CD4-positive, alpha-beta T cell treated with Interleukin-6 at 100 ng/mL for 8 hours (primary cell): ENCODE measurements around the gene KIR2DL1.
"Not testable (repeated sequence)": the region's sequence is repeated elsewhere in the genome, so short reads cannot be mapped to it uniquely, and the experiment has no call there.

Experiments used
- DNase-seq: peaks from one replicate; pipeline ENCODE4 v3.0.0-alpha.2; 2020; ENCODE audit warnings: mixed read lengths, low spot score

The KIR2DL1 gene

GRCh38 chr19:54769646-54770045 lies at the start of gene KIR2DL1:
Gene KIR2DL1, plus strand, starts transcription at chr19:54769793. Its CDS starts 58 bp downstream, at chr19:54769851.
- not testable (repeated sequence) for DNase-seq

GRCh38 chr19:54724142-54724541 lies 45.5 kb upstream of the KIR2DL1 start, which contains the start of gene KIR3DL3:
Gene KIR3DL3, plus strand, starts transcription at chr19:54724442. Its CDS starts 55 bp downstream, at chr19:54724497.
- no peak for DNase-seq

DNA sequence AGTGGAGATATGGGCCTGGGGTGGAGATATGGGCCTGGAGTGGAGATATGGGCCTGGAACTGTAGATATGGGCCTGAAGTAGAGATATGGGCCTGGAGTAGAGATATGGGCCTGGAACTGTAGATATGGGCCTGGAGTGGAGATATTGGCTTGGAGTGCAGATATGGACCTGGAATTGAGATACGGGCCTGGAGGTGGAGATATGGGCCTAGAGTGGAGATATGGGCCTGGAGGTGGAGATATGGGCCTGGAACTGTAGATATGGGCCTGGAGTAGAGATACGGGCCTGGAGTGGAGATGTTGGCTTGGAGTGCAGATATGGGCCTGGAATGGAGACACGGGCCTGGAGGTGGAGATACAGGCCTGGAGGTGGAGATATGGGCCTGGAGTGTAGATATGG lies 44.9 kb upstream of the KIR2DL1 start:
- no peak for DNase-seq

- no peak for DNase-seq
Measured at GRCh38 chr19:54725321-54725720, 44.3 kb upstream of the KIR2DL1 start.

- DNase-seq = no peak
Measured at GRCh38 chr19:54727562-54727961, 42.0 kb upstream of the KIR2DL1 start.

- DNase-seq = no peak
Measured at GRCh38 chr19:54728167-54728566, 41.4 kb upstream of the KIR2DL1 start.

GRCh38 chr19:54729416-54730188 lies 40.0 kb upstream of the KIR2DL1 start:
- no peak for DNase-seq

DNA sequence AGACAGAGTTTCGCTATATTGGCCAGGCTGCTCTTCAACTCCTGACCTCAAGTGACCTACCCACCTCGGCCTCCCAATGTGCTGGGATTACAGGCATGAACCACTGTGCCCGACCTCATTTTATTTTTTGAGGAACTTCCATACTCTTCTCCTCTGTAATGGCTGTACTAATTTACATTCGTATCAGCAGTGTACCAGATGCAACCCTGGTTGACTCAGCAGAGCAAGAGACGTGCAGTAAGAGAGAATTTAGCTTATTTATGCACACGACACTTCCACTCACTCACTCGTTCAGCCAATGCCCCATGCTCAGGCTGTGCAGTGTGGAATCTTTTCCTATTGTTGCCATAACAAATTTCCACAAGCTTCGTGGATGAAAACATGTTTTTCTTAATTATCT lies 38.4 kb upstream of the KIR2DL1 start:
- DNase-seq = no peak

DNA sequence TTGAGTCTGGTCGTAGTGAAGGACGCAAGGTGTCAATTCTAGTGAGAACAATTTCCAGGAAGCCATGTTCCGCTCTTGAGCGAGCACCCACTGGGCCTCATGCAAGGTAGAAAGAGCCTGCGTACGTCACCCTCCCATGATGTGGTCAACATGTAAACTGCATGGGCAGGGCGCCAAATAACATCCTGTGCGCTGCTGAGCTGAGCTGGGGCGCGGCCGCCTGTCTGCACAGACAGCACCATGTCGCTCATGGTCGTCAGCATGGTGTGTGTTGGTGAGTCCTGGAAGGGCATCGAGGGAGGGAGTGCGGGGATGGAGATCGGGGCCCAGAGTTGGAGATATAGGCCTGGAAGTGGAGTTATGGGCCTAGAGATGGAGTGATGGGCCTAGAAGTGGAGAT lies 31.3 kb upstream of the KIR2DL1 start, which contains the start of gene KIR2DL3:
TSS of gene KIR2DL3 (plus strand) at position 208 of the 400 bp plus-strand sequence. CDS start at position 241, 33 bp downstream.
- not testable (repeated sequence) for DNase-seq

DNA sequence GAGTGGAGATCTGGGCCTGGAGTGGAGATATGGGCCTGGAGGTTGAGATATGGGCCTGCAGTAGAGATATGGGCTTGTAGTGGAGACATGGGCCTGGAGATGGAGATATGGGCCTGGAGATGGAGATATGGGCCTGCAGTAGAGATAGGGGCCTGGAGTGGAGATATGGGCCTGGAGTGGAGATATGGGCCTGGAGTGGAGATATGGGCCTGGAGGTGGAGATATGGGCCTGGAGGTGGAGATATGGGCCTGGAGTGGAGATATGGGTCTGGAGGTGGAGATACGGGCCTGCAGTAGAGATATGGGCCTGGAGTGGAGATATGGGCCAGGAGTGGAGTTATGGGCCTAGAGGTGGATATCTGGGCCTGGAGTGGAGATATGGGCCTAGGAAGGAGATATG lies 30.9 kb upstream of the KIR2DL1 start:
- DNase-seq = no peak

GRCh38 chr19:54739587-54740497 lies 29.8 kb upstream of the KIR2DL1 start:
- no peak for DNase-seq

GRCh38 chr19:54741950-54742349 lies 27.6 kb upstream of the KIR2DL1 start:
- DNase-seq = not testable (repeated sequence)

DNA sequence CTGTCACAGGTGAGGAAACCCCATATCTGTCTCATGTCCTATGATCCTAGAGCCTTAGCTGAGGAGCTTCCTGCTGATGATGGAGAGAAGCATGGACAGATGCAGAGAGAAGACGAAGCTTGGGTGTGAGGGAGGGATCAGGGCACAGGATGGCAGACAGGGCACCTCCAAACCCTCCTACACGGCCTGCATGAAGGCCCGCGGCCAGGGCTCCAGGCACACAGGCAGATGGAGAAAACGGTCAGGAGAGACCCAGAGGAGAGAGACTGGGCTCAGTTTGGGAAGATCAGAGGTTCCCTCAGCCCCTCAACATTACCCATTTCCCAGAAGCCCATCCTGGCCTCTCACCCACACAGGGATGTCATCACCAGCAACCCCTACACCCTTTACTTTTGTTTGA lies 25.5 kb upstream of the KIR2DL1 start:
- not testable (repeated sequence) for DNase-seq

DNA sequence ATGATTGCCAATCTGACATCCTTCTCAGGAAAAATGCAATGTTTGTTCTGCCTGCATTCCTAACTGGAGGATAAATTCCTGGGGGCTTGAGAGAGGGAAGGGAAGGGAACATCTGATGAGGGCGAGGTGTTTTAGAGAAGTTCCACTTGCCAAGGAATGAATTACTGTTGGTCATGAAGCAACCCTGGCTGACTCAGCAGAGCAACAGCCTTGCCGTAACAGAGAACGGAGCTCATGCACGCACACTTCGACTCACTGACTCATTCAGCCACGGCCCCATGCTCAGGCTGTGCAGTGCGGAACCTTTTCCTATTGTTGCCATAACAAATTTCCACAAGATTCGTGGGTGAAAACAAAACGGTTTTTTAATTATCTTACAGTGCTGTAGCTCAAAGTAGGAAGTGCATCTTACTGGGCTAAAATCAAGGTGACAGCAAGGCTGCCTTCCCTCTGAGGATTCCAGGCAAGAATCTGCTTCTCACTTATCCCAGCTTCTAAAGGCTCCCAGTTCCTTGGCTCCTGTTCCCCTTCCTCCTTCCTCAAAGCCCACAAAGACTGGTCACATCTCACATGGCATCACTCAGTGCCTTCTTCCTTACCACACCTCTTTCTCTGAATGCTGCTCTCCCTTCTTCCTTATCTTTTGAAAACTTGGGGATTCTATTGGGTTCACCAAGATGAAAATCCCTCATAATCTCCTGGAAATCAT lies 21.8 kb upstream of the KIR2DL1 start:
- DNase-seq = not testable (repeated sequence)

- not testable (repeated sequence) for DNase-seq
Measured at GRCh38 chr19:54750276-54750675, 19.3 kb upstream of the KIR2DL1 start.

- not testable (repeated sequence) for DNase-seq
Measured at GRCh38 chr19:54756204-54757110, 13.1 kb upstream of the KIR2DL1 start.

GRCh38 chr19:54758577-54758976 lies 11.0 kb upstream of the KIR2DL1 start:
- not testable (repeated sequence) for DNase-seq

DNA sequence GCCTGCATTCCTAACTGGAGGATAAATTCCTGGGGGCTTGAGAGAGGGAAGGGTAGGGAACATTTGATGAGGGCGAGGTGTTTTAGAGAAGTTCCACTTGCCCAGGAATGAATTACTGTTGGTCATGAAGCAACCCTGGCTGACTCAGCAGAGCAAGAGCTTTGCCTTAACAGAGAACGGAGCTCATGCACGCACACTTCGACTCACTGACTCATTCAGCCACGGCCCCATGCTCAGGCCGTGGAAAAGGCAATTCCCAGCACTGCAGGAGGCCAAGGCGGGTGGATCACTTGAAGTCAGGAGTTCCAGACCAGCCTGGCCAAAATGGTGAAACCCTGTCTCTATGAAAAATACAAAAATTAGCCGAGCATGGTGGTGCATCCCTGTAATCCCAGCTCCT lies 5.4 kb upstream of the KIR2DL1 start:
- DNase-seq = not testable (repeated sequence)

- DNase-seq = not testable (repeated sequence)
Measured at GRCh38 chr19:54766464-54766863, 3.1 kb upstream of the KIR2DL1 start.

DNA sequence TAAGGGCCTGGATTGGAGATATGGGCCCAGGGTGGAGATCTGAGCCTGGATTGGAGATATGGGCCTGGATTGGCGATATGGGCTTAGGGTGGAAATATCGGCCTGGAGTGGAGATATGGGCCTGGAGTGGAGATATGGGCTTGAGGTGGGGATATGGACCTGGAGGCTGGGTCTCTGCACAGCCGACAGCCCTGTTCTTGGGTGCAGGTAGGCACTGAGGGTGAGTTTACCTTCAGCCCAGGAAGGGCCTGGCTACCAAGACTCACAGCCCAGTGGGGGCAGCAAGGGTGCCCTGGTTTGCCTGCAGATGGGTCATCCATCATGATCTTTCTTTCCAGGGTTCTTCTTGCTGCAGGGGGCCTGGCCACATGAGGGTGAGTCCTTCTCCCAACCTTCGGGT lies 918 bp downstream of the KIR2DL1 start:
- DNase-seq = not testable (repeated sequence)
